ENCODE results near the gene ECHDC1. TPM values are rescaled to one million over a fixed set of nuclear protein-coding genes. Genes with fewer than 3 reads are reported as not detected.

ECHDC1 gene
- total and polyA plus RNA-seq, 2 donors from 2014 or later = 44.4 to 76.7 TPM

DNA sequence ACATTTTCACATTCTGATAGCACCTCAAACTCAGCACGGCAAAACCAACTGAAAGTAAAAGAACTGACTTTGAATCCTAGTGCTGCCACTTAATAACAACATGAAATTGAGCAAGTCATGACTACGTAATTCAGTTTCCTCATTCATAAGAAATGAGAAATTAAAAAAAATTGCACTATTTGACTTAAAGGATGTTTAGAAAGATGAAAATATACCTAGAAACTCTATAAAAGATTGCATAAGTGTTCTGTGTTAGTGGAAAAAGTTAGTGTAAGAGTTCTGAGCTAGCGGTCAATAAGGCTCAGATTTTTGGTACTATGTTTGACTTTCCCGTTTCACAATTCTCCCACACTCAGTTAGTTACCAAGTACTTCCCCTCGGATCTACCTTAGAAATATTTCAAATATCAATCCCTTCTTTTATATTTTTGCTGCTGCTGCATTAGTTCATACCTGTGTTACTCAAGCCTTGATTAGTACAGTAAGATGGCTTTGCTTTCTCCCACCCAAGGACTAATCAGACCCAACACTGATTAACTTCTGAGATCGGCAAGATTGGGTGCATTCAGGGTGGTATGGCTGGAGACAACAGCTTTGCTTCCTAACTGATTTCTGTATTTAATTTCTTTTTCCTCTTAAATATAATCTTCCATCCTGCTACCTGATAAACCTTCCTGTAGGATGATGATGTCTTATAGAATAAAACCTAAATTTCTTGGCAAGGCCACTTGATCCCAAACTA is 25.9 kb downstream of the ECHDC1 start:
- no peaks in the 10 kb centered on the region for H3K4me1 ChIP-seq (ENCODE audit: control insufficient read depth in 2 of 3, insufficient read depth in 2 of 3, low read depth in 1 of 3, low read length in 3 of 3)
- H3K27ac ChIP-seq (ENCODE audit: low read depth in 2 of 2, low read length in 2 of 2) = no peak overlapping the region
- no peak overlapping the region for H3K9ac ChIP-seq (ENCODE audit: low read length in 3 of 3)
- H3K36me3 ChIP-seq (ENCODE audit: control insufficient read depth in 2 of 3, insufficient read depth in 3 of 3, low read length in 3 of 3) = peaks cover 4 to 15% (median 4%) of the 10 kb centered on the region in 3 donors
- intact Hi-C loops (cut with DNase I) = no loop called here
- no peaks in the 10 kb centered on the region for H3K9me3 ChIP-seq (ENCODE audit: control insufficient read depth in 2 of 3, insufficient read depth in 1 of 3, low read length in 3 of 3)
- H3K27me3 ChIP-seq (ENCODE audit: control insufficient read depth, insufficient read depth, low read length) = no peaks in the 10 kb centered on the region
- DNase-seq = no peak
- no peak for FAIRE-seq
- H3K4me3 ChIP-seq (ENCODE audit: low read length in 3 of 3) = no peak overlapping the region
- TF ChIP-seq CTCF (IDR thresholded peaks at IDR 0.05; ENCODE audit: borderline replicate concordance, extremely low read depth, insufficient read depth) = no peak

GRCh38 chr6:127305741-127306140 is 37.7 kb downstream of the ECHDC1 start:
- FAIRE-seq (no peak), DNase-seq (no peak)
- Histone ChIP-seq H3K9ac (ENCODE audit: low read length in 3 of 3) (no peak overlapping the region), H3K36me3 (ENCODE audit: control insufficient read depth in 2 of 3, insufficient read depth in 3 of 3, low read length in 3 of 3) (peaks cover 0 to 4% (median 0%) of the 10 kb centered on the region in 3 donors), H3K4me1 (ENCODE audit: control insufficient read depth in 2 of 3, insufficient read depth in 2 of 3, low read depth in 1 of 3, low read length in 3 of 3) (no peaks in the 10 kb centered on the region), H3K4me3 (ENCODE audit: low read length in 3 of 3) (no peak overlapping the region), H3K27ac (ENCODE audit: low read depth in 2 of 2, low read length in 2 of 2) (no peak overlapping the region), H3K9me3 (ENCODE audit: control insufficient read depth in 2 of 3, insufficient read depth in 1 of 3, low read length in 3 of 3) (peaks cover 0 to 11% (median 0%) of the 10 kb centered on the region in 3 donors), H3K27me3 (ENCODE audit: control insufficient read depth, insufficient read depth, low read length) (no peaks in the 10 kb centered on the region)
- no peak for TF ChIP-seq CTCF (IDR thresholded peaks at IDR 0.05; ENCODE audit: borderline replicate concordance, extremely low read depth, insufficient read depth)
- intact Hi-C loops (cut with DNase I) = loop anchor here (10.0 kb wide), 1 partner anchor 239 kb away; no protein-coding TSS in a partner anchor

DNA sequence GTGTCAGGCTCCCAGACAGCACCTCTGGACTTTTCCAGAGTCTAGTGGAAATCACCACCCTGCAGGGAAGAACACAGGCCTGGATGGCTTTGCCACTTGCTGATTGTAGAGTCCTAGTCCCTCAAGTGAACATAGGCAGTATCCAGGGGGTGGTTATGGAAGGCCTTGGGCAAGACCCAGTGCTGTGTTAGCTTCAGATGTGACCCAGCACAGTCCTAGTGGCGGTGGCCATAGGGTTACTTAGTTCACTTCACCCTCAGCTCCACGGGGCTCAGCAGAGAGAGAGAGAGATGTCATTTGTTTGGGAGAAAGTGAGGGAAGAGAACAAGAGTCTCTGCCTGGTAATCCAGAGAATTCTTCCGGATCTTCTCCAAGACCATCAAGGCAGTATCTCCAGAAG is 39.5 kb downstream of the ECHDC1 start:
- Histone ChIP-seq H3K27me3 (ENCODE audit: control insufficient read depth, insufficient read depth, low read length) (no peaks in the 10 kb centered on the region), H3K9me3 (ENCODE audit: control insufficient read depth in 2 of 3, insufficient read depth in 1 of 3, low read length in 3 of 3) (peaks cover 0 to 9% (median 0%) of the 10 kb centered on the region in 3 donors), H3K36me3 (ENCODE audit: control insufficient read depth in 2 of 3, insufficient read depth in 3 of 3, low read length in 3 of 3) (peaks cover 0 to 2% (median 0%) of the 10 kb centered on the region in 3 donors), H3K4me3 (ENCODE audit: low read length in 3 of 3) (no peak overlapping the region), H3K27ac (ENCODE audit: low read depth in 2 of 2, low read length in 2 of 2) (no peak overlapping the region), H3K4me1 (ENCODE audit: control insufficient read depth in 2 of 3, insufficient read depth in 2 of 3, low read depth in 1 of 3, low read length in 3 of 3) (no peaks in the 10 kb centered on the region), H3K9ac (ENCODE audit: low read length in 3 of 3) (no peak overlapping the region)
- TF ChIP-seq CTCF (IDR thresholded peaks at IDR 0.05; ENCODE audit: borderline replicate concordance, extremely low read depth, insufficient read depth) = no peak
- intact Hi-C loops (cut with DNase I) = loop anchor here (10.0 kb wide), 1 partner anchor 241 kb away; no protein-coding TSS in a partner anchor
- no peak for DNase-seq
- no peak for FAIRE-seq
